Adrenal gland (tissue), 12 donors: Measurements from ENCODE around the gene NRP1. TPM values are rescaled to one million over a fixed set of nuclear protein-coding genes. Genes with fewer than 3 reads are reported as not detected.

ENCODE experiments used
- DNase-seq, 7 donors: peaks; one replicate each; pipeline ENCODE4 v3.0.0-alpha.2; 2019 to 2020
- H3K27ac ChIP-seq, 5 donors: fragments of 200-600 bp; sonication (generic) in 4 of 5; 1 replicate in 3 of 5; 2 replicates in 2 of 5; pipeline versions ENCODE4 v1.5.1 to v1.8.0; 2016 to 2020; ENCODE audit warnings: mild to moderate bottlenecking in 1 of 5
- H3K27me3 ChIP-seq: fragments of 200-600 bp; 2 replicates; pipeline ENCODE4 v1.8.0; 2021
- H3K36me3 ChIP-seq, 2 donors: fragments of 200-600 bp; replicated peaks in 1 of 2; 1 replicate in 1 of 2; 2 replicates in 1 of 2; pipeline versions ENCODE4 v1.5.1 to v1.8.0; 2018 to 2022
- H3K4me1 ChIP-seq, 2 donors: fragments of 200-600 bp; replicated peaks in 1 of 2; 1 replicate in 1 of 2; 2 replicates in 1 of 2; pipeline versions ENCODE4 v1.5.1 to v1.8.0; 2018 to 2021
- H3K4me3 ChIP-seq, 4 donors: fragments of 200-600 bp; sonication (generic) in 3 of 4; one replicate each; pipeline ENCODE4 v1.5.1; 2016 to 2018
- H3K9me3 ChIP-seq, 3 donors: fragments of 200-600 bp; sonication (generic) in 1 of 3; replicated peaks in 1 of 3; 1 replicate in 2 of 3; 2 replicates in 1 of 3; pipeline versions ENCODE4 v1.5.1 to v1.8.0; 2016 to 2021
- CTCF ChIP-seq, 6 experiments: fragments of 450-650 bp in 4 of 6; fragments of 200-600 bp in 2 of 6; sonication (generic) in 1 of 6; IDR thresholded peaks; 1 replicate in 5 of 6; 2 replicates in 1 of 6; pipeline versions ENCODE4 v1.5.1 to v1.8.0; 2016 to 2021; ENCODE audit warnings: antibody characterized with exemption in 6 of 6, mild to moderate bottlenecking in 2 of 6, moderate library complexity in 1 of 6
- POLR2A ChIP-seq, 2 donors: fragments of 450-650 bp; IDR thresholded peaks; one replicate each; pipeline ENCODE4 v1.6.1; 2017; ENCODE audit warnings: antibody characterized with exemption in 2 of 2, mild to moderate bottlenecking in 2 of 2, moderate library complexity in 1 of 2
- WGBS, 4 donors: extraction: QIAGEN DNeasy Blood & Tissue Kit in 2 of 4; methylation state at CpG; one replicate each; pipeline versions ENCODE4 v1.1.5 to v1.1.7; 2013 to 2017; 5-methylcytosine and 5-hydroxymethylcytosine counted together
- intact Hi-C, 2 donors: fragments of 100-400 bp; cut with DNase I; formaldehyde crosslinking; loops; one replicate each; pipeline versions ENCODE4 v1.14.1 to v1.15.0; 2022 to 2023
- polyA plus RNA-seq, 3 donors: library from polyadenylated mRNA; stranded (reverse); fragments of 200-250 nt in 2 of 3; fragments of 350-450 nt in 1 of 3; fragmentation: Illumina TruSeq in 1 of 3; extraction: RNeasy Lipid Tissue Mini Kit (QIAGEN cat#74804) in 1 of 3; gene quantifications; one replicate each; pipeline ENCODE4 v1.2.3, GENCODE V29; 2013 to 2014
- total RNA-seq, 9 donors: library from RNA; depleted of rRNA in 4 of 9; stranded (reverse); fragments of >200 nt in 4 of 9; fragments of 120-200 nt in 1 of 9; fragmentation: NEBNext Ultra II Directional in 1 of 9; extraction: Animal tissue kit (Norgen Biotek cat#: 25700) in 1 of 9; gene quantifications; one replicate each; pipeline versions ENCODE4 v1.1.0 to v1.2.4, GENCODE V29; 2013 to 2023
- donor health status: healthy with polysubstance abuse.
- donor health status: Bipolar disorder and iron deficiency.
- donor health status: DM: yes; HTN: yes; CAD: no.
- donor health status: DM: no; HTN: no; CAD: no.
- donor health status: DM: no; HTN: no; CAD: no.
- donor health status: DM: yes; HTN: yes; CAD: no.

Gene NRP1
- total and polyA plus RNA-seq, 12 donors = 20.2 to 151 (median 92.1) TPM

- no peaks in the 10 kb centered on the region for H3K9me3 ChIP-seq
- 81 to 89% (median 87%) methylated on average over 6 of the region's 6 CpGs for WGBS, 4 donors
Measured at GRCh38 chr10:33274096-33274785, 60.2 kb downstream of the NRP1 start.

GRCh38 chr10:33273295-33274002 is 61.0 kb downstream of the NRP1 start:
- Histone ChIP-seq H3K27me3 (no peaks in the 10 kb centered on the region), H3K9me3 (no peaks in the 10 kb centered on the region), H3K4me3 (peak overlapping the region in 1 of 4 donors; percentile 16), H3K4me1 (peaks cover 11 to 36% of the 10 kb centered on the region in 2 donors), H3K36me3 (peaks cover 0 to 22% of the 10 kb centered on the region in 2 donors), H3K27ac (peak overlapping the region in 4 of 5 donors; percentile 25 to 77 (median 53))
- peak in 1 of 2 donors; percentile 39 for TF ChIP-seq POLR2A (IDR thresholded peaks at IDR 0.05)
- TF ChIP-seq CTCF (IDR thresholded peaks at IDR 0.05) = no peak
- intact Hi-C loops = no loop called here
- 14 to 21% (median 16%) methylated on average over 16 to 19 of the region's 19 CpGs for WGBS, 4 donors
- DNase-seq = peak; percentile 60 to 94 (median 88)

More at GRCh38 chr10:33274096-33274785, 60.2 kb downstream of the NRP1 start:
- intact Hi-C loops = no loop called here
- Histone ChIP-seq H3K27me3 (no peaks in the 10 kb centered on the region), H3K27ac (peak overlapping the region in 4 of 5 donors; percentile 25 to 77 (median 53)), H3K4me1 (peaks cover 11 to 36% of the 10 kb centered on the region in 2 donors), H3K4me3 (no peak overlapping the region), H3K36me3 (peaks cover 0 to 14% of the 10 kb centered on the region in 2 donors)
- DNase-seq = no peak
- no peak for TF ChIP-seq CTCF (IDR thresholded peaks at IDR 0.05)
- TF ChIP-seq POLR2A (IDR thresholded peaks at IDR 0.05) = no peak

- intact Hi-C loops = no loop called here
- WGBS, 4 donors = 76 to 84% (median 82%) methylated on average over 7 of the region's 7 CpGs
- peaks cover 11 to 41% of the 10 kb centered on the region in 2 donors for H3K4me1 ChIP-seq
Measured at GRCh38 chr10:33272635-33273034, 61.8 kb downstream of the NRP1 start.

More at GRCh38 chr10:33272635-33273034, 61.8 kb downstream of the NRP1 start:
- TF ChIP-seq CTCF (IDR thresholded peaks at IDR 0.05) (no peak), POLR2A (IDR thresholded peaks at IDR 0.05) (no peak)
- H3K27me3 ChIP-seq = no peaks in the 10 kb centered on the region
- peaks cover 0 to 28% of the 10 kb centered on the region in 2 donors for H3K36me3 ChIP-seq
- H3K27ac ChIP-seq = peak overlapping the region in 1 of 5 donors; percentile 77
- H3K4me3 ChIP-seq = no peak overlapping the region
- DNase-seq = no peak
- H3K9me3 ChIP-seq = no peaks in the 10 kb centered on the region
